Small intestine (tissue), 7 donors: ENCODE results near the gene AGPAT3. TPM values are rescaled to one million over a fixed set of nuclear protein-coding genes. Genes with fewer than 3 reads are reported as not detected.

ENCODE experiments used
- DNase-seq, 2 donors: peaks; one replicate each; pipeline versions ENCODE4 v3.0.0 to v3.0.0-alpha.2; 2013
- FAIRE-seq: peaks from 2 replicates; lab custom pipeline; 2012; peaks lifted over from hg19 to GRCh38; lab: Jason Lieb, UNC
- H3K27ac ChIP-seq, 3 donors: one replicate each; pipeline ENCODE4 v1.5.1; 2013; ENCODE audit warnings: low read length in 2 of 3, mild to moderate bottlenecking in 2 of 3, control low read depth in 1 of 3, inconsistent platforms in 1 of 3, low read depth in 1 of 3, moderate library complexity in 1 of 3
- H3K27me3 ChIP-seq, 3 donors: one replicate each; pipeline ENCODE4 v1.6.1; 2013; ENCODE audit warnings: low read length in 3 of 3, inconsistent platforms in 1 of 3; ENCODE audit not compliant: control insufficient read depth in 3 of 3, insufficient read depth in 3 of 3
- H3K36me3 ChIP-seq, 3 donors: one replicate each; pipeline ENCODE4 v1.6.1; 2013; ENCODE audit warnings: low read length in 3 of 3, inconsistent platforms in 1 of 3, low read depth in 1 of 3, mild to moderate bottlenecking in 1 of 3, moderate library complexity in 1 of 3; ENCODE audit not compliant: control insufficient read depth in 3 of 3, insufficient read depth in 2 of 3
- H3K4me1 ChIP-seq, 3 donors: one replicate each; pipeline ENCODE4 v1.6.1; 2013; ENCODE audit warnings: low read length in 2 of 3, inconsistent platforms in 1 of 3, low read depth in 1 of 3, mild to moderate bottlenecking in 1 of 3, moderate library complexity in 1 of 3; ENCODE audit not compliant: control insufficient read depth in 3 of 3, insufficient read depth in 2 of 3
- H3K4me3 ChIP-seq, 3 donors: one replicate each; pipeline ENCODE4 v1.5.1; 2013; ENCODE audit warnings: low read length in 3 of 3, control low read depth in 1 of 3, inconsistent platforms in 1 of 3, low read depth in 1 of 3, mild to moderate bottlenecking in 1 of 3, moderate library complexity in 1 of 3
- H3K9me3 ChIP-seq, 2 donors: one replicate each; pipeline ENCODE4 v1.6.1; 2013; ENCODE audit warnings: low read depth in 1 of 2, low read length in 1 of 2; ENCODE audit not compliant: control insufficient read depth in 2 of 2, insufficient read depth in 1 of 2
- WGBS, 3 donors: extraction: QIAGEN DNeasy Blood & Tissue Kit; methylation state at CpG; one replicate each; pipeline ENCODE4 v1.1.7; 2013; 5-methylcytosine and 5-hydroxymethylcytosine counted together
- polyA plus RNA-seq, 4 donors: library from polyadenylated mRNA; stranded (reverse) in 3 of 4; unstranded in 1 of 4; fragments of 200-250 nt in 3 of 4; fragments of 120-200 nt in 1 of 4; gene quantifications; one replicate each; pipeline versions ENCODE4 v1.2.1 to v1.2.3, GENCODE V29; 2013
- donor health status: healthy with polysubstance abuse.
- donor health status: control.
- donor health status: control.
- donor health status: Bipolar disorder and iron deficiency.
- donor health status: healthy.

AGPAT3 gene
- polyA plus RNA-seq, 4 donors = 21.3 to 93.2 (median 42.8) TPM

- Histone ChIP-seq H3K4me3 (no peak overlapping the region), H3K27ac (no peak overlapping the region), H3K9me3 (peaks cover 0 to 4% of the 10 kb centered on the region in 2 donors), H3K4me1 (no peaks in the 10 kb centered on the region), H3K27me3 (no peaks in the 10 kb centered on the region), H3K36me3 (no peaks in the 10 kb centered on the region)
- FAIRE-seq (no peak), DNase-seq (no peak)
- WGBS, 3 donors = 45 to 71% (median 62%) methylated on average over 13 of the region's 13 CpGs
Observed at GRCh38 chr21:43849532-43850299, 15.3 kb upstream of the AGPAT3 start.

DNA sequence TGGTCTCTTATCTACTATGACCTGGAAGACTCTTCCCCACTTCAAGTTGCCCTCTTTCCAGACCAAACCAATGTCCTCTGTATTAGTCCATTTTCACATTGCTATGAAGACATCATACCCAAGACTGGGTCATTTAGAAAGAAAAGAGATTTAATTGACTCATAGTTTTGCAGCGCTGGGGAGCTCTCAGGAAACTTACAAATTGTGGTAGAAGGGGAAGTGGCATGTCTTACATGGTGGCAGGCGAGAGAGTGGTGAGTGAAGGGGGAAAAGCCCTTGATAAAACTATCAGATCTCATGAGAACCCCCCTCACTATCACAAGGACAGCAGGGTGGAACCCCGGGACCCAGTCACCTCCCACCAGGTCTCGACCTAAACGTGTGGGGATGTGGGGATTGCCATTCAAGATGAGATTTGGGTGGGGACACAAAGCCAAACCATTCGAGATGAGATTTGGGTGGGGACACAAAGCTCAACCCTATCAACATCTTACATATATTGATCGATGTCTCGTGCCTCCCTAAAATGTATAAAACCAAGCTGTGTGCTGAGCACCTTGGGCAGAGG, 14.2 kb upstream of the AGPAT3 start:
- Histone ChIP-seq H3K4me1 (no peaks in the 10 kb centered on the region), H3K36me3 (no peaks in the 10 kb centered on the region), H3K27me3 (no peaks in the 10 kb centered on the region), H3K9me3 (peaks cover 0 to 4% of the 10 kb centered on the region in 2 donors), H3K27ac (no peak overlapping the region), H3K4me3 (no peak overlapping the region)
- FAIRE-seq (no peak), DNase-seq (no peak)
- 69 to 85% (median 82%) methylated on average over 8 of the region's 8 CpGs for WGBS, 3 donors

- H3K27me3 ChIP-seq = no peaks in the 10 kb centered on the region
- no peak for DNase-seq
- no peak overlapping the region for H3K4me3 ChIP-seq
- WGBS, 3 donors = 73 to 81% (median 78%) methylated on average over 12 of the region's 12 CpGs
- H3K9me3 ChIP-seq = peaks cover 0 to 4% of the 10 kb centered on the region in 2 donors
- no peak overlapping the region for H3K27ac ChIP-seq
- FAIRE-seq = no peak
- no peaks in the 10 kb centered on the region for H3K4me1 ChIP-seq
- no peaks in the 10 kb centered on the region for H3K36me3 ChIP-seq
Observed at GRCh38 chr21:43851593-43851992, 13.4 kb upstream of the AGPAT3 start.

DNA sequence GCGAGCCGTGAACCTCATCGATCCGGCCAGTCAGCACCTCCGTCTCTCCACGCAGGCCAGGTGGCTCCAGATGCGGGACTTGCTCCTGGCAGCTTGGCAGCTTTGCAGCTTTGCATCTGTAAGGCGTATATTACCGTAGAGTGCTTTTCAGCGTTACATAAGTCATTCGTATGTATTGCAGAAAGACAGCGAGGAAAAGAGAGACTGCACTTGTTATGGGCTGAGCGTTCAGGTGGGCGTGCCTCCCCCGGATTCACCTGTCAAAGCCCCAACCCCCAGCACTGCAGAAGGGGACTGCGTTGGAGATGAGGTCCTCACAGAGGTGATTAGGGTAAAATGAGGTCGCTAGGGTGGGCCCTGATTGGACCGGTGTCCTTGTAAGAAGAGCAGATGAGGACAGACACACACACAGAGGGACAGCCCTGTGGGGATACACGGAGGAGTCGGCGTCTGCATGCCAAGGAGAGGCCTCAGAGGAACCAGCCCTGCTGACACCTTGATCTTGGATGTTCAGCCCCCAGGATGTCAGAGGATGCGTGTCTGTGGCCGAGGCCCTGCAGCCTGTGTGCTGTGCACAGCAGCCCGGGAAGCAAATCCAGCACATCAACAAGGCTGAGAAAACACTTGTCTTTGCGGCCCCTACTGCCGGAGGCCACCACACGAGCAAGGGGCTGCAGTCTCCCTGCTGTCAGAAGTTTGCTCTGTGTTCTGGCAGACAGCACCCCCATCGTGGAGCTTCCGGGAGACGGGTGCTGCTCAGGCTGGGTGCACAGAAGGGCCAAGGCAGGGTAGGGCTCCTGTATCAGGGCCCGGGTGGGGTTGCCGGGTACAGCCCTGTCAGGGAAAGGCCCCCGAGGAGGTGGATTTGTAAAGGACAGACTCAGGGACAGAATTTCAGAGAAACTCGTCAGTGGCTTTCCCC, 10.9 kb upstream of the AGPAT3 start:
- H3K27ac ChIP-seq = no peak overlapping the region
- DNase-seq = no peak
- H3K36me3 ChIP-seq = no peaks in the 10 kb centered on the region
- no peak for FAIRE-seq
- no peak overlapping the region for H3K4me3 ChIP-seq
- 85 to 92% (median 91%) methylated on average over 33 to 34 of the region's 34 CpGs for WGBS, 3 donors
- no peaks in the 10 kb centered on the region for H3K27me3 ChIP-seq
- no peaks in the 10 kb centered on the region for H3K4me1 ChIP-seq
- H3K9me3 ChIP-seq = no peaks in the 10 kb centered on the region

DNA sequence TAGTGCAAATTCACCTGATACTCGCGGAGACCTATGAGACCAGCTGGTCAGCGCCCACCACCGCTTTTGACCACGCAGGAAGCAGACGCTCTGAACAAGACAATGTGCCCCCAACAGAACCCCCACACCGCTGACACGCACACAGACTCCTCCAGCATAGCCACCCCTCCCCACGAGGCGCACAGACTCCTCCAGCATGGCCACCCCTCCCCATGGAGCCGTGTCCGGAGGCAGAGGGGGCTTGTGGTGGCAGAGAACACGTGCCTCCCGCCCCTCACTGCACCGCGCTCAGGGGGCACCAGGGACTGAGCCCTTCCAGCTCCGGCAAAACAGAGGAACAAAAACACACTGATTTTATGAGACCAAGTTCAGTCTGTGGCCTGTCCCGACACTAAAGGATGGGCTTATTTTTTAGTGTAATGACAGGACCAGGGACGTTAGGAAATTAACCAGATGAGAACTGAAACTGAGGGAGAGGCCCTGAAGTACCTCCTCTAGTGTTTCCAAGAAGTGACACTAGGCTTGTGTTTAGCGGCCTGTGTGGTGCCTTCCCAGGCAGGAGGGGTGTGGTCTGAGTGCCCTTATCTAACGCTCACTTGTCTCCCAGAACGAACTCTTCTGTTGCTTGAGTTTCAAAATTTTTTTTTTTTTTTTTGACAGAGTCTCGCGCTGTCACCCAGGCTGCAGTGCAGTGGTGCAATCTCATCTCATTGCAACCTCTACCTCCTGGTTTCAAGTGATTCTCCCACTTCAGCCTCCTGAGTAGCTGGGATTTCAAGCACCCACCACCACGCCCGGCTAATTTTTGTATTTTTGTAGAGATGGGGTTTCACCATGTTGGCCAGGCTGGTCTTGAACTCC, 10.0 kb upstream of the AGPAT3 start:
- DNase-seq (peak in 1 of 2 donors; percentile 26), FAIRE-seq (no peak)
- no peaks in the 10 kb centered on the region for H3K4me1 ChIP-seq

GRCh38 chr21:43855955-43856354, 9.1 kb upstream of the AGPAT3 start:
- no peak overlapping the region for H3K27ac ChIP-seq
- no peaks in the 10 kb centered on the region for H3K9me3 ChIP-seq
- H3K27me3 ChIP-seq = no peaks in the 10 kb centered on the region
- no peaks in the 10 kb centered on the region for H3K36me3 ChIP-seq
- FAIRE-seq = no peak
- WGBS, 3 donors = 58 to 78% (median 61%) methylated on average over 10 of the region's 10 CpGs
- H3K4me3 ChIP-seq = no peak overlapping the region
- DNase-seq = no peak
- H3K4me1 ChIP-seq = peaks cover 0 to 4% (median 0%) of the 10 kb centered on the region in 3 donors

More for the DNA sequence above, 10.0 kb upstream of the AGPAT3 start:
- Histone ChIP-seq H3K27me3 (no peaks in the 10 kb centered on the region), H3K9me3 (no peaks in the 10 kb centered on the region), H3K27ac (no peak overlapping the region), H3K4me3 (no peak overlapping the region), H3K36me3 (no peaks in the 10 kb centered on the region)
- whole genome bisulfite sequencing, 3 donors = 59 to 70% (median 69%) methylated on average over 26 of the region's 26 CpGs

- FAIRE-seq (no peak), DNase-seq (no peak)
Observed at GRCh38 chr21:43858806-43859648, 6.0 kb upstream of the AGPAT3 start.

More at GRCh38 chr21:43858806-43859648, 6.0 kb upstream of the AGPAT3 start:
- Histone ChIP-seq H3K4me1 (peaks cover 0 to 10% (median 0%) of the 10 kb centered on the region in 3 donors), H3K27me3 (no peaks in the 10 kb centered on the region), H3K9me3 (no peaks in the 10 kb centered on the region), H3K36me3 (no peaks in the 10 kb centered on the region), H3K4me3 (no peak overlapping the region), H3K27ac (no peak overlapping the region)
- WGBS, 3 donors = 90 to 93% (median 92%) methylated on average over 26 of the region's 26 CpGs
